ENCODE data around the gene GRK7. TPM values are rescaled to one million over a fixed set of nuclear protein-coding genes. Genes with fewer than 3 reads are reported as not detected.

The GRK7 gene
- total and polyA plus RNA-seq, 2 of the 13 experiments (the other 11 are each of a cell fraction or from before 2014, with no cell fraction given), result not detected

DNA sequence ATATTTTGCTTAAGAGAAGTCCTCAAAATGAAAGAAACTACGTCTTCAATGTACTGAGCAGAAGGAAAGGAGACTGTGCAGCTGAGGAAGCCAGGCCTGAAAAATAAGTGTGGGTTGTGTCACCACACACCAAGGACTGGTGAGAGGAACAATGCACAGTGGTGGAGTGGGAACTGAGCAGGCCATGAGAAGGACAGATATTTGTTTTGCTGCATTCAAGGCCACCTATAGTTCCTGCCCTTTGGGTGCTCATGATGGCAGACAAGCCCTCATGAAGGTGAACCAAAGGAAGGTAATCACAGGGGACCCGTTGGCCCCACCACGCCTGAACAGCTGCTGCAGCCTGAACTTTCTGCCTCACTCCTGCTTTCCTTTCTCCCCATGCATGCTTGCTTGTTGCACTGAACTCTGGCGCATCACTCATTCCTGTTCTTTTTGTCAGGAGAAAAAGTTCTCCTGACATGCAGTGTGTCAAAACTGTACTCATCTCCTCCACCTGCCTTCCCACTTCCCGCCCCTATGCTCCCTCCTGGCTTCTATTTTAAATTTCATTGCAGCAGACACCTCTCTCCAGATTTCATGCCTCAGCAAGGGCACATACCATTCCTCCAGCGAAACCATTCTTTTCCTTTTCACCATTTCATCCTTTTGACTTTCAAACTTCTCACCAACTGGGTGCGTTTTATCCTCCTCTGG, 27.3 kb upstream of the GRK7 start (continued):
- TF ChIP-seq, protein P1, sequence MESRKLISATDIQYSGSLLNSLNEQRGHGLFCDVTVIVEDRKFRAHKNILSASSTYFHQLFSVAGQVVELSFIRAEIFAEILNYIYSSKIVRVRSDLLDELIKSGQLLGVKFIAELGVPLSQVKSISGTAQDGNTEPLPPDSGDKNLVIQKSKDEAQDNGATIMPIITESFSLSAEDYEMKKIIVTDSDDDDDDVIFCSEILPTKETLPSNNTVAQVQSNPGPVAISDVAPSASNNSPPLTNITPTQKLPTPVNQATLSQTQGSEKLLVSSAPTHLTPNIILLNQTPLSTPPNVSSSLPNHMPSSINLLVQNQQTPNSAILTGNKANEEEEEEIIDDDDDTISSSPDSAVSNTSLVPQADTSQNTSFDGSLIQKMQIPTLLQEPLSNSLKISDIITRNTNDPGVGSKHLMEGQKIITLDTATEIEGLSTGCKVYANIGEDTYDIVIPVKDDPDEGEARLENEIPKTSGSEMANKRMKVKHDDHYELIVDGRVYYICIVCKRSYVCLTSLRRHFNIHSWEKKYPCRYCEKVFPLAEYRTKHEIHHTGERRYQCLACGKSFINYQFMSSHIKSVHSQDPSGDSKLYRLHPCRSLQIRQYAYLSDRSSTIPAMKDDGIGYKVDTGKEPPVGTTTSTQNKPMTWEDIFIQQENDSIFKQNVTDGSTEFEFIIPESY (CRISPR knock-in tag; IDR thresholded peaks at IDR 0.05), result no peak
- TF ChIP-seq ZFP62 (CRISPR knock-in tag; IDR thresholded peaks at IDR 0.05) (no peak), SIX4 (CRISPR knock-in tag; IDR thresholded peaks at IDR 0.05) (no peak), ZNF557 (CRISPR knock-in tag; IDR thresholded peaks at IDR 0.05) (no peak), SPEN (CRISPR knock-in tag; IDR thresholded peaks at IDR 0.05; ENCODE audit: low read depth) (0 out of 2 replicates have a peak, but pooled peaks have one; percentile 34), ZNF589 (CRISPR knock-in tag; conservative IDR thresholded peaks at IDR 0.05) (no peak), HMG20B (CRISPR knock-in tag; conservative IDR thresholded peaks at IDR 0.05) (no peak), ZNF766 (CRISPR knock-in tag; IDR thresholded peaks at IDR 0.05; ENCODE audit: borderline replicate concordance) (no peak), NFIC (IDR thresholded peaks at IDR 0.05; ENCODE audit: low read length) (no peak), ATF7 (IDR thresholded peaks at IDR 0.05) (no peak), ATF7 (CRISPR knock-in tag; IDR thresholded peaks at IDR 0.05) (no peak), ZBTB20 (CRISPR knock-in tag; IDR thresholded peaks at IDR 0.05; ENCODE audit: borderline replicate concordance, low read depth) (no peak), THAP11 (CRISPR knock-in tag; IDR thresholded peaks at IDR 0.05) (peak; percentile 40; the same call in 1 of the 2 replicates), NKX3-1 (CRISPR knock-in tag; IDR thresholded peaks at IDR 0.05) (no peak), ZNF615 (CRISPR knock-in tag; IDR thresholded peaks at IDR 0.05; ENCODE audit: borderline replicate concordance) (no peak), ZNF446 (CRISPR knock-in tag; IDR thresholded peaks at IDR 0.05) (no peak), ZFYVE20 (CRISPR knock-in tag; IDR thresholded peaks at IDR 0.05; ENCODE audit: borderline replicate concordance, low read depth) (no peak), NFRKB (IDR thresholded peaks at IDR 0.05) (no peak), PAX8 (CRISPR knock-in tag; IDR thresholded peaks at IDR 0.05; ENCODE audit: borderline replicate concordance) (no peak)
- TF ChIP-seq, protein P2, sequence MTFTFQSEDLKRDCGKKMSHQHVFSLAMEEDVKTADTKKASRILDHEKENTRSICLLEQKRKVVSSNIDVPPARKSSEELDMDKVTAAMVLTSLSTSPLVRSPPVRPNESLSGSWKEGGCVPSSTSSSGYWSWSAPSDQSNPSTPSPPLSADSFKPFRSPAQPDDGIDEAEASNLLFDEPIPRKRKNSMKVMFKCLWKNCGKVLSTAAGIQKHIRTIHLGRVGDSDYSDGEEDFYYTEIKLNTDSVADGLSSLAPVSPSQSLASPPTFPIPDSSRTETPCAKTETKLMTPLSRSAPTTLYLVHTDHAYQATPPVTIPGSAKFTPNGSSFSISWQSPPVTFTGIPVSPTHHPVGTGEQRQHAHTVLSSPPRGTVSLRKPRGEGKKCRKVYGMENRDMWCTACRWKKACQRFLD (CRISPR knock-in tag; IDR thresholded peaks at IDR 0.05; ENCODE audit: borderline replicate concordance), result no peak
- TF ChIP-seq, protein P3, sequence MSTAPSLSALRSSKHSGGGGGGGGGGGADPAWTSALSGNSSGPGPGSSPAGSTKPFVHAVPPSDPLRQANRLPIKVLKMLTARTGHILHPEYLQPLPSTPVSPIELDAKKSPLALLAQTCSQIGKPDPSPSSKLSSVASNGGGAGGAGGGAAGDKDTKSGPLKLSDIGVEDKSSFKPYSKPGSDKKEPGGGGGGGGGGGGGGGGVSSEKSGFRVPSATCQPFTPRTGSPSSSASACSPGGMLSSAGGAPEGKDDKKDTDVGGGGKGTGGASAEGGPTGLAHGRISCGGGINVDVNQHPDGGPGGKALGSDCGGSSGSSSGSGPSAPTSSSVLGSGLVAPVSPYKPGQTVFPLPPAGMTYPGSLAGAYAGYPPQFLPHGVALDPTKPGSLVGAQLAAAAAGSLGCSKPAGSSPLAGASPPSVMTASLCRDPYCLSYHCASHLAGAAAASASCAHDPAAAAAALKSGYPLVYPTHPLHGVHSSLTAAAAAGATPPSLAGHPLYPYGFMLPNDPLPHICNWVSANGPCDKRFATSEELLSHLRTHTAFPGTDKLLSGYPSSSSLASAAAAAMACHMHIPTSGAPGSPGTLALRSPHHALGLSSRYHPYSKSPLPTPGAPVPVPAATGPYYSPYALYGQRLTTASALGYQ (CRISPR knock-in tag; IDR thresholded peaks at IDR 0.05), result no peak
- TF ChIP-seq, protein P4, sequence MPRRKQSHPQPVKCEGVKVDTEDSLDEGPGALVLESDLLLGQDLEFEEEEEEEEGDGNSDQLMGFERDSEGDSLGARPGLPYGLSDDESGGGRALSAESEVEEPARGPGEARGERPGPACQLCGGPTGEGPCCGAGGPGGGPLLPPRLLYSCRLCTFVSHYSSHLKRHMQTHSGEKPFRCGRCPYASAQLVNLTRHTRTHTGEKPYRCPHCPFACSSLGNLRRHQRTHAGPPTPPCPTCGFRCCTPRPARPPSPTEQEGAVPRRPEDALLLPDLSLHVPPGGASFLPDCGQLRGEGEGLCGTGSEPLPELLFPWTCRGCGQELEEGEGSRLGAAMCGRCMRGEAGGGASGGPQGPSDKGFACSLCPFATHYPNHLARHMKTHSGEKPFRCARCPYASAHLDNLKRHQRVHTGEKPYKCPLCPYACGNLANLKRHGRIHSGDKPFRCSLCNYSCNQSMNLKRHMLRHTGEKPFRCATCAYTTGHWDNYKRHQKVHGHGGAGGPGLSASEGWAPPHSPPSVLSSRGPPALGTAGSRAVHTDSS (CRISPR knock-in tag; conservative IDR thresholded peaks at IDR 0.05), result no peak
- TF ChIP-seq, protein P5, sequence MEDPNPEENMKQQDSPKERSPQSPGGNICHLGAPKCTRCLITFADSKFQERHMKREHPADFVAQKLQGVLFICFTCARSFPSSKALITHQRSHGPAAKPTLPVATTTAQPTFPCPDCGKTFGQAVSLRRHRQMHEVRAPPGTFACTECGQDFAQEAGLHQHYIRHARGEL (CRISPR knock-in tag; IDR thresholded peaks at IDR 0.05), result no peak
- TF ChIP-seq, protein P6, sequence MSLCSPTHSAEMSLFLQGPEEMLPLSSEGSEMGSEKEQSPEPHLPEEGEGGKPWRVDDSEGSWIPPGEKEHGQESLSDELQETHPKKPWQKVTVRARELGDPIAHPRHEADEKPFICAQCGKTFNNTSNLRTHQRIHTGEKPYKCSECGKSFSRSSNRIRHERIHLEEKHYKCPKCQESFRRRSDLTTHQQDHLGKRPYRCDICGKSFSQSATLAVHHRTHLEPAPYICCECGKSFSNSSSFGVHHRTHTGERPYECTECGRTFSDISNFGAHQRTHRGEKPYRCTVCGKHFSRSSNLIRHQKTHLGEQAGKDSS (CRISPR knock-in tag; IDR thresholded peaks at IDR 0.05; ENCODE audit: borderline replicate concordance, low read depth), result no peak
